A673 (cell line): ENCODE results near the gene PKN2.

Experiments used
- CTCF ChIP-seq: fragments of 300-800, 200-600 bp; sonication (generic); conservative IDR thresholded peaks from 2 replicates; pipeline ENCODE4 v1.5.1; 2017; ENCODE audit warnings: low read depth, mild to moderate bottlenecking, antibody characterized with exemption, low read length, moderate library complexity, mixed read lengths
- EZH2 ChIP-seq: fragments of 200-600 bp; sonication (generic); IDR thresholded peaks from 2 replicates; pipeline ENCODE4 v1.6.1; 2017; ENCODE audit warnings: borderline replicate concordance, low read depth, mild to moderate bottlenecking, mixed read lengths, antibody characterized with exemption, low read length; ENCODE audit not compliant: poor library complexity, severe bottlenecking

GRCh38 chr1:88801575-88802208 lies 117.6 kb downstream of the PKN2 start:
- no peak for TF ChIP-seq CTCF
- TF ChIP-seq EZH2: no peak
